ENCODE data around the gene PHF12. TPM values are rescaled to one million over a fixed set of nuclear protein-coding genes. Genes with fewer than 3 reads are reported as not detected.
A peak's percentile ranks its signal among the peaks of the same experiment; 100 is the strongest.

The PHF12 gene
- total RNA-seq, 6 experiments from 2014 or later: 26.4 to 33.6 (median 29.8) TPM

DNA sequence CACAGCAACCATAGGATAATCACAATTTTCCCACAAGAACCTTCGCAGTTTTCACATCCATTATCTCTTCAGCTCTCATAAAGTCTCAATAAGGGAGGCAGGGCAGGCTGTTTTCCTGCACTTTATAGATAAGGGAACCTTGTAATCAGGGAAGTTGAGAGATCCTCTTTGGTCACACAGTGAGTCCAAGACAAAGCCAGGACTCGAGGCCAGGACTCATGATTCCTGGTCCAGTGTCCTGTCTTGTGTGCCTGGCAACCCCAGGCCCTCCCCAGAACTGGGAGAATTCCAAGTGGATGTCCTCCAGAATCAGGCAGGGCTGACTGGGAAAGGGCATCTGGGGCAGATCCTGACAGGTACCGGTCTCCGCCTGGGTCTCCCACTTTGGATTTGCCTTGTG, 23.1 kb upstream of the PHF12 start:
- Mint-ChIP-seq H3K4me3 (no peak overlapping the region), H3K27me3 (ENCODE audit: insufficient read depth) (peaks cover 42% of the 10 kb centered on the region), H3K36me3 (ENCODE audit: low read depth) (no peaks in the 10 kb centered on the region), H3K9me3 (no peaks in the 10 kb centered on the region), H3K4me1 (ENCODE audit: low read depth) (peaks cover 28% of the 10 kb centered on the region), H3K27ac (no peak overlapping the region)
- DNase-seq: no peak
- TF ChIP-seq, protein P1, sequence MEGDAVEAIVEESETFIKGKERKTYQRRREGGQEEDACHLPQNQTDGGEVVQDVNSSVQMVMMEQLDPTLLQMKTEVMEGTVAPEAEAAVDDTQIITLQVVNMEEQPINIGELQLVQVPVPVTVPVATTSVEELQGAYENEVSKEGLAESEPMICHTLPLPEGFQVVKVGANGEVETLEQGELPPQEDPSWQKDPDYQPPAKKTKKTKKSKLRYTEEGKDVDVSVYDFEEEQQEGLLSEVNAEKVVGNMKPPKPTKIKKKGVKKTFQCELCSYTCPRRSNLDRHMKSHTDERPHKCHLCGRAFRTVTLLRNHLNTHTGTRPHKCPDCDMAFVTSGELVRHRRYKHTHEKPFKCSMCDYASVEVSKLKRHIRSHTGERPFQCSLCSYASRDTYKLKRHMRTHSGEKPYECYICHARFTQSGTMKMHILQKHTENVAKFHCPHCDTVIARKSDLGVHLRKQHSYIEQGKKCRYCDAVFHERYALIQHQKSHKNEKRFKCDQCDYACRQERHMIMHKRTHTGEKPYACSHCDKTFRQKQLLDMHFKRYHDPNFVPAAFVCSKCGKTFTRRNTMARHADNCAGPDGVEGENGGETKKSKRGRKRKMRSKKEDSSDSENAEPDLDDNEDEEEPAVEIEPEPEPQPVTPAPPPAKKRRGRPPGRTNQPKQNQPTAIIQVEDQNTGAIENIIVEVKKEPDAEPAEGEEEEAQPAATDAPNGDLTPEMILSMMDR (IDR thresholded peaks at IDR 0.05): no peak

DNA sequence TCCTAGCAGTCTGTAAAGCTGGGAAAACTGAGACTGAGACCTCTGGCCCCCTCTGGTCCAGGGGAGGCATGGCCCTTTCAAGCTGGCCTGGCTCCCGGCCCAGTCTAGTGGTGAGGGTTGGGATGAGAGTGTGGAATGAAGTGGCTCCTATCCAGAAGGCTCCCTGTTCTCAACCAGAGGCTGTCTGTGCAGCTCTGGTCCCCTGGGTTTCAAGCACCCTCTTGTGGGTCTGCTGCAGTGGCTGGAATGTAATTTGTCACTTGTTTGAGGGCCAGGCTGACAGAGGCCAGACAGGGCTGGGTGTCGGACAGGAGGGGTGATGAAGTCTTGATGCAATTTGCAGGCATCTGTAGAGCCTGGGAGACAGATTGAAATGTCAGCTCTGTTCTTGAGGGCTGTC, 22.1 kb upstream of the PHF12 start:
- no peaks in the 10 kb centered on the region for H3K9me3 Mint-ChIP-seq
- TF ChIP-seq, protein P1 (IDR thresholded peaks at IDR 0.05): no peak
- peaks cover 38% of the 10 kb centered on the region for H3K27me3 Mint-ChIP-seq (ENCODE audit: insufficient read depth)
- peaks cover 34% of the 10 kb centered on the region for H3K4me1 Mint-ChIP-seq (ENCODE audit: low read depth)
- H3K27ac Mint-ChIP-seq: no peak overlapping the region
- H3K36me3 Mint-ChIP-seq (ENCODE audit: low read depth): no peaks in the 10 kb centered on the region
- DNase-seq: peak; percentile 29
- no peak overlapping the region for H3K4me3 Mint-ChIP-seq

DNA sequence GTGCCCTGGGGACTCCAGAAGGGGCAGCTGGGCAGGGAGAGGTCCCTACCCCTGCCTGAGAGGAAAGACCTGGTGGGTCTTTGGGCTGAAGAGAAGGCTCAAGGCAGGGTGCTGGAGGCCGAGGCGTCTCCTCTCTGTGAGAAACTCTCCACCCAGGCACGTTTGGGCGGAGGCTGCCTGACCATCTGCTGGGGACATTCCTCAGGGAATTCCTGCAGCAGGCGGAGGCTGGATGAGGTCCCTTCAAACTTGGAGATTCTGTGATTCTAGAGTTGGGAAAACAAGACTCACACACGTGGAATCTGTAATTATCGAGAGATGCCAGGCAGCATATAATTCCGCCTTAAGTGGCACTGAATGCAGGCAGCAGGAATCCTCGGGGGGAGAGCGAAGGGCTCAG, 21.1 kb upstream of the PHF12 start:
- DNase-seq: peak; percentile 31
- TF ChIP-seq, protein P1 (IDR thresholded peaks at IDR 0.05): no peak
- Mint-ChIP-seq H3K4me1 (ENCODE audit: low read depth) (peaks cover 35% of the 10 kb centered on the region), H3K4me3 (no peak overlapping the region; the same call in 1 of the 2 replicates), H3K9me3 (no peaks in the 10 kb centered on the region), H3K36me3 (ENCODE audit: low read depth) (no peaks in the 10 kb centered on the region), H3K27ac (no peak overlapping the region), H3K27me3 (ENCODE audit: insufficient read depth) (peaks cover 35% of the 10 kb centered on the region)

DNA sequence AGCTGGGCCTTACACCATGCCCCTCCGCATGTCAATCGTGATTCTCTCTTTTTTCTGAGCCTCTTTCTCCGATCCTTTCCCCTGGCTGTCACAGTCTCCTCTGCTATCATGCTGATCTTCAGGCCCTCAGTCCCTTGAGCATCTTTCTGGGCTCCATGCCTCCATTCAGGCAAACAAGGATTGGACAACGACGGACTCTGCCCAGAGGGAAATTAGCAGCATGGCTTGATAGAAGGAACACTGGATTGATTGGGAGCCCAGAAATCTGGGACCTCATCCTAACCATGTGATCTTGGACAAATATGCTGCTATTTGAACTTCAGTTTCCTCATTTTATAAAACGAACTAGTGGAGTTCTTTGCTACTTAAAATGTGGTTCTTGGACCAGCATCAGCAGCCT, 19.6 kb upstream of the PHF12 start:
- DNase-seq: no peak
- no peak overlapping the region for H3K4me3 Mint-ChIP-seq
- TF ChIP-seq, protein P1 (IDR thresholded peaks at IDR 0.05): no peak

DNA sequence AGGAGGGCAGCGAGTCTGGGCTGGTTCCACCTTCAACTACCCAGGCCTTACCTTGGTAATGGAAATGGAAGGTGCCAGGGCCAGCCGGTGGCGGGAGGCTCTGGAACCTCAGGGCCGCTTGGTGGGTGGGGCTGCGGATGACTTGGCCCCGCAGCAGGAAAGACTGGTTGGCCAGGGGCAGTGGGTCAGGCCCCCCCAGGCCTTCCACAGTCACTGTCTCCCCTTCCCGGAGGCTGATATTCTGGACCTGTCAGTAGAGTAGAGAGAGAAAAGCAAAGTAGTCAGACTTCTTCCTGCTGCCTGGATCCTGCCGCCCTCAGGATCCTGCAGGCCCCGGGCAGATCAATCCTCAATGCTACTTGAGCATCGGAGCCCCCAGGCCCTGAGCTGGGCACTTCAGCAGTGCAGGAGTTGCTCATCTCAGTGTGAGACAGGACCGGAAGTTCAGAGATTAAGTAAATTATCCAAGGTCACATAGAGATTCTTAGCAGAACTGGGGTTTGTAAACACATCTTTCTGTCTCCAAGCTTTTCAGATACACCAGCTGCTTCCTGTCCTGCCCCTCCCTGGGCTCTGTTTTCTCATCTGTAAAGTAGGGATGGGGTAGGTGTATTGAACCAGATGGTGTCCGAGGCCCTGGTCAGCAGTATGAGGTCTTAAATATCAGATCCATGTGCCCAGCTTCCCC, 18.5 kb upstream of the PHF12 start:
- Mint-ChIP-seq H3K36me3 (ENCODE audit: low read depth) (no peaks in the 10 kb centered on the region), H3K4me1 (ENCODE audit: low read depth) (peaks cover 35% of the 10 kb centered on the region), H3K27me3 (ENCODE audit: insufficient read depth) (peaks cover 33% of the 10 kb centered on the region), H3K9me3 (no peaks in the 10 kb centered on the region), H3K4me3 (no peak overlapping the region), H3K27ac (no peak overlapping the region)
- TF ChIP-seq, protein P1 (IDR thresholded peaks at IDR 0.05): no peak
- no peak for DNase-seq

More for the DNA sequence above, 19.6 kb upstream of the PHF12 start:
- Mint-ChIP-seq H3K4me1 (ENCODE audit: low read depth) (peaks cover 35% of the 10 kb centered on the region), H3K27me3 (ENCODE audit: insufficient read depth) (peaks cover 31% of the 10 kb centered on the region), H3K9me3 (no peaks in the 10 kb centered on the region), H3K36me3 (ENCODE audit: low read depth) (no peaks in the 10 kb centered on the region), H3K27ac (no peak overlapping the region)
